Keratinocyte (primary cell): ENCODE measurements around the gene TRAF3. TPM values are rescaled to one million over a fixed set of nuclear protein-coding genes. Genes with fewer than 3 reads are reported as not detected.

ENCODE experiments used
- DNase-seq: peaks from one replicate; pipeline ENCODE4 v3.0.0-alpha.2; 2011; ENCODE audit warnings: low read depth, missing footprints, low spot score
- FAIRE-seq: peaks from 2 replicates; lab custom pipeline; 2011; peaks lifted over from hg19 to GRCh38; lab: Jason Lieb, UNC
- H2AFZ ChIP-seq: 2 replicates; pipeline ENCODE4 v1.6.0; 2012; ENCODE audit warnings: low read length, control low read depth, inconsistent platforms; ENCODE audit not compliant: control insufficient read depth
- H3K27ac ChIP-seq: 2 replicates; pipeline ENCODE4 v1.5.1; 2011; ENCODE audit warnings: low read length; ENCODE audit not compliant: control insufficient read depth, insufficient read depth
- H3K27me3 ChIP-seq: 3 replicates; pipeline ENCODE4 v1.6.0; 2011; ENCODE audit warnings: low read length; ENCODE audit not compliant: control insufficient read depth, insufficient read depth; ENCODE audit errors: extremely low read depth
- H3K36me3 ChIP-seq, 2 experiments: 2 replicates in 1 of 2; 3 replicates in 1 of 2; pipeline ENCODE4 v1.5.1; 2011; ENCODE audit warnings: low read length in 2 of 2, mild to moderate bottlenecking in 1 of 2; ENCODE audit not compliant: control insufficient read depth in 2 of 2, insufficient read depth in 2 of 2; ENCODE audit errors: extremely low read depth in 1 of 2
- H3K4me1 ChIP-seq: 3 replicates; pipeline ENCODE4 v1.5.1; 2011; ENCODE audit warnings: low read length; ENCODE audit not compliant: control insufficient read depth, insufficient read depth; ENCODE audit errors: extremely low read depth
- H3K4me2 ChIP-seq: 3 replicates; pipeline ENCODE4 v1.6.0; 2011; ENCODE audit warnings: low read depth, low read length; ENCODE audit not compliant: control insufficient read depth, insufficient read depth; ENCODE audit errors: extremely low read depth
- H3K4me3 ChIP-seq, 3 experiments: fragments of 200-600 bp in 1 of 3; sonication (generic) in 1 of 3; 2 replicates in 2 of 3; 3 replicates in 1 of 3; pipeline ENCODE4 v1.5.1; 2011 to 2016; ENCODE audit warnings: low read length in 3 of 3, mild to moderate bottlenecking in 3 of 3, control low read depth in 2 of 3, inconsistent platforms in 1 of 3, low read depth in 1 of 3, mixed read lengths in 1 of 3, mixed run types in 1 of 3, moderate library complexity in 1 of 3; ENCODE audit not compliant: control insufficient read depth in 2 of 3, insufficient read depth in 2 of 3; ENCODE audit errors: extremely low read depth in 1 of 3
- H3K79me2 ChIP-seq: 2 replicates; pipeline ENCODE4 v1.6.0; 2012; ENCODE audit warnings: low read length; ENCODE audit not compliant: control insufficient read depth, insufficient read depth
- H3K9ac ChIP-seq: 3 replicates; pipeline ENCODE4 v1.6.0; 2011; ENCODE audit warnings: low read length; ENCODE audit not compliant: control insufficient read depth, insufficient read depth; ENCODE audit errors: extremely low read depth
- H3K9me1 ChIP-seq: 3 replicates; pipeline ENCODE4 v1.6.0; 2011; ENCODE audit warnings: low read length; ENCODE audit not compliant: control insufficient read depth, insufficient read depth; ENCODE audit errors: extremely low read depth
- H3K9me3 ChIP-seq: 2 replicates; pipeline ENCODE4 v1.5.1; 2012; ENCODE audit warnings: low read depth, low read length; ENCODE audit not compliant: control insufficient read depth
- H4K20me1 ChIP-seq: 3 replicates; pipeline ENCODE4 v1.6.0; 2011; ENCODE audit warnings: low read length; ENCODE audit not compliant: control insufficient read depth, insufficient read depth; ENCODE audit errors: extremely low read depth
- CTCF ChIP-seq, 3 experiments: IDR thresholded peaks in 1 of 3; conservative IDR thresholded peaks in 1 of 3; optimal IDR thresholded peaks in 1 of 3; 2 replicates in 2 of 3; 3 replicates in 1 of 3; pipeline versions ENCODE3 to v1.5.1; 2011; ENCODE audit warnings: low read length in 3 of 3, mild to moderate bottlenecking in 3 of 3, moderate library complexity in 2 of 3, control low read depth in 1 of 3, inconsistent platforms in 1 of 3; ENCODE audit not compliant: insufficient read depth in 2 of 3; ENCODE audit errors: extremely low read depth in 1 of 3
- EZH2 ChIP-seq: IDR thresholded peaks from one replicate; pipeline ENCODE4 v1.6.1; 2012; ENCODE audit warnings: inconsistent platforms, mild to moderate bottlenecking, low read length, moderate library complexity
- dilution Hi-C: fragments of 300-500 bp; cut with MboI; formaldehyde crosslinking; loops from one replicate; pipeline ENCODE4 v1.7.0; 2020; ENCODE audit warnings: low sequenced_read_pairs; ENCODE audit not compliant: extremely low pct_ligation_motif_present
- polyA plus RNA-seq, 5 experiments: library from polyadenylated mRNA; depleted of rRNA in 3 of 5; stranded (reverse) in 3 of 5; stranded (forward) in 1 of 5; unstranded in 1 of 5; fragments of >200 nt; gene quantifications; 1 replicate in 1 of 5; 2 replicates in 3 of 5; 3 replicates in 1 of 5; pipeline versions ENCODE4 v1.2.1 to v1.2.3, GENCODE V29; 2011 to 2012; ENCODE audit warnings: missing spikeins in 2 of 5, low read depth in 1 of 5, low replicate concordance in 1 of 5

Gene TRAF3
- polyA plus RNA-seq, 1 donor (not counting 4 experiments of a cell fraction or from before 2014, with no cell fraction given), result 12.5 TPM

GRCh38 chr14:102911541-102911951 lies 134.3 kb downstream of the TRAF3 start:
- Histone ChIP-seq H3K4me3 (no peak overlapping the region), H3K9me3 (no peaks in the 10 kb centered on the region), H3K9ac (no peak overlapping the region), H4K20me1 (no peaks in the 10 kb centered on the region), H2AFZ (no peak overlapping the region), H3K79me2 (no peaks in the 10 kb centered on the region), H3K4me2 (no peak overlapping the region), H3K36me3 (peaks cover 0 to 4% of the 10 kb centered on the region in 2 experiments), H3K27ac (no peak overlapping the region), H3K4me1 (no peaks in the 10 kb centered on the region), H3K9me1 (no peaks in the 10 kb centered on the region), H3K27me3 (no peaks in the 10 kb centered on the region)
- FAIRE-seq (no peak), DNase-seq (no peak)
- TF ChIP-seq EZH2, result no peak
- no peak for TF ChIP-seq CTCF (optimal IDR thresholded peaks at IDR 0.05 in 1 of 3, IDR thresholded peaks at IDR 0.05 in 1 of 3, conservative IDR thresholded peaks at IDR 0.05 in 1 of 3; ENCODE audit: extremely low read depth in 1 of 3, insufficient read depth in 2 of 3, low read length in 3 of 3)
- dilution Hi-C loops, result no loop called here

- TF ChIP-seq CTCF (optimal IDR thresholded peaks at IDR 0.05 in 1 of 3, IDR thresholded peaks at IDR 0.05 in 1 of 3, conservative IDR thresholded peaks at IDR 0.05 in 1 of 3; ENCODE audit: extremely low read depth in 1 of 3, insufficient read depth in 2 of 3, low read length in 3 of 3), result no peak
- TF ChIP-seq EZH2, result no peak
- no peak for FAIRE-seq
These were observed 134.9 kb downstream of the TRAF3 start for GRCh38 chr14:102911991-102912761.

More at GRCh38 chr14:102911991-102912761, 134.9 kb downstream of the TRAF3 start:
- Histone ChIP-seq H3K27me3 (no peaks in the 10 kb centered on the region), H3K4me2 (no peak overlapping the region), H2AFZ (no peak overlapping the region), H3K27ac (no peak overlapping the region), H4K20me1 (no peaks in the 10 kb centered on the region), H3K9me1 (no peaks in the 10 kb centered on the region), H3K79me2 (no peaks in the 10 kb centered on the region), H3K9ac (no peak overlapping the region), H3K4me1 (no peaks in the 10 kb centered on the region), H3K9me3 (no peaks in the 10 kb centered on the region), H3K4me3 (no peak overlapping the region), H3K36me3 (peaks cover 0 to 2% of the 10 kb centered on the region in 2 experiments)
- DNase-seq, result no peak
- dilution Hi-C loops, result no loop called here
